HEK293 (cell line): Measurements from ENCODE around the gene WDR5B.

Source experiments
- BCL11B ChIP-seq: fragments of 450-650 bp; formaldehyde crosslinking; IDR thresholded peaks from 2 replicates; pipeline ENCODE4 v1.5.1; 2016; ENCODE audit warnings: low read depth, missing biosample characterization, missing genetic modification characterization
- MYNN ChIP-seq: fragments of 450-650 bp; formaldehyde crosslinking; IDR thresholded peaks from 2 replicates; pipeline ENCODE4 v1.5.1; 2016; ENCODE audit warnings: missing biosample characterization, missing genetic modification characterization, borderline replicate concordance
- ZBTB8A ChIP-seq: fragments of 450-650 bp; formaldehyde crosslinking; IDR thresholded peaks from 2 replicates; pipeline ENCODE4 v1.5.1; 2016; ENCODE audit warnings: missing biosample characterization, missing genetic modification characterization
- ZNF146 ChIP-seq: fragments of 450-650 bp; formaldehyde crosslinking; IDR thresholded peaks from 2 replicates; pipeline ENCODE4 v1.5.1; 2016; ENCODE audit warnings: missing biosample characterization, missing genetic modification characterization
- ZNF16 ChIP-seq: fragments of 450-650 bp; formaldehyde crosslinking; IDR thresholded peaks from 2 replicates; pipeline ENCODE4 v1.5.1; 2016; ENCODE audit warnings: low read depth, missing biosample characterization, missing genetic modification characterization
- ZNF24 ChIP-seq: fragments of 450-650 bp; formaldehyde crosslinking; IDR thresholded peaks from 2 replicates; pipeline ENCODE4 v1.5.1; 2016; ENCODE audit warnings: missing biosample characterization, missing genetic modification characterization
- ZNF350 ChIP-seq: fragments of 450-650 bp; formaldehyde crosslinking; IDR thresholded peaks from 2 replicates; pipeline ENCODE4 v1.5.0; 2017; ENCODE audit warnings: missing biosample characterization, mild to moderate bottlenecking, missing genetic modification characterization
- ZNF510 ChIP-seq: fragments of 450-650 bp; formaldehyde crosslinking; IDR thresholded peaks from 2 replicates; pipeline ENCODE4 v1.5.1; 2018; ENCODE audit warnings: mild to moderate bottlenecking, missing genetic modification characterization, missing biosample characterization; ENCODE audit not compliant: insufficient replicate concordance
- ZNF677 ChIP-seq: fragments of 450-650 bp; IDR thresholded peaks from 2 replicates; pipeline ENCODE4 v1.5.0; 2018; ENCODE audit warnings: missing biosample characterization, mild to moderate bottlenecking, missing genetic modification characterization, moderate library complexity
- ZSCAN30 ChIP-seq: fragments of 450-650 bp; IDR thresholded peaks from 2 replicates; pipeline ENCODE4 v1.5.1; 2018; ENCODE audit warnings: missing biosample characterization, mild to moderate bottlenecking, missing genetic modification characterization, moderate library complexity
- TF ChIP-seq, protein P1 (sequence below): fragments of 450-650 bp; formaldehyde crosslinking; IDR thresholded peaks from 2 replicates; pipeline ENCODE4 v1.5.1; 2016; ENCODE audit warnings: missing biosample characterization, missing genetic modification characterization
- TF ChIP-seq, protein P2 (sequence below): fragments of 450-650 bp; formaldehyde crosslinking; IDR thresholded peaks from 2 replicates; pipeline ENCODE4 v1.5.1; 2016; ENCODE audit warnings: missing biosample characterization, missing genetic modification characterization, low read depth
- TF ChIP-seq, protein P3 (sequence below): fragments of 450-650 bp; formaldehyde crosslinking; IDR thresholded peaks from 2 replicates; pipeline ENCODE4 v1.5.1; 2016; ENCODE audit warnings: missing biosample characterization, missing genetic modification characterization

DNA sequence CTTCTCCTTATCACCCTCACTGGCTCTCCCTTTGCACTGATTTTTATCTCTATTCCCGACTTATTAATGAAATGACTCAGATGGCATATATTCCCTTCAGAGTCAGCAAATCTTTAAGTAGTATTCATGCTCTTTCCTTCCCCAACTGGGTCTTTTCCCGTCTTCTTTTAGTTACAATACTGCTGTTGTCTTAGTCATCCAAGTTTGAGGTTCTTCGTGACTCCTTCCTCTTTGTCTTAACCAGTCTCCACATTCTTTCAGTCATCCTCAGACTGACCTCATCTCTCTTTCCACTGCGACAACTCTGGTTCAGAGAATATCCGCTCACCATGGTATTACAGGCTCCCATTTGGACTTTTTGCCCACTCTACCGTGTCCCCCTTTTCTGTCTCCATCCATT lies 12.4 kb downstream of the WDR5B start:
- no peak for TF ChIP-seq ZNF510 (tag by site-specific recombination)
- TF ChIP-seq, protein P1, sequence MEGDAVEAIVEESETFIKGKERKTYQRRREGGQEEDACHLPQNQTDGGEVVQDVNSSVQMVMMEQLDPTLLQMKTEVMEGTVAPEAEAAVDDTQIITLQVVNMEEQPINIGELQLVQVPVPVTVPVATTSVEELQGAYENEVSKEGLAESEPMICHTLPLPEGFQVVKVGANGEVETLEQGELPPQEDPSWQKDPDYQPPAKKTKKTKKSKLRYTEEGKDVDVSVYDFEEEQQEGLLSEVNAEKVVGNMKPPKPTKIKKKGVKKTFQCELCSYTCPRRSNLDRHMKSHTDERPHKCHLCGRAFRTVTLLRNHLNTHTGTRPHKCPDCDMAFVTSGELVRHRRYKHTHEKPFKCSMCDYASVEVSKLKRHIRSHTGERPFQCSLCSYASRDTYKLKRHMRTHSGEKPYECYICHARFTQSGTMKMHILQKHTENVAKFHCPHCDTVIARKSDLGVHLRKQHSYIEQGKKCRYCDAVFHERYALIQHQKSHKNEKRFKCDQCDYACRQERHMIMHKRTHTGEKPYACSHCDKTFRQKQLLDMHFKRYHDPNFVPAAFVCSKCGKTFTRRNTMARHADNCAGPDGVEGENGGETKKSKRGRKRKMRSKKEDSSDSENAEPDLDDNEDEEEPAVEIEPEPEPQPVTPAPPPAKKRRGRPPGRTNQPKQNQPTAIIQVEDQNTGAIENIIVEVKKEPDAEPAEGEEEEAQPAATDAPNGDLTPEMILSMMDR (tag by site-specific recombination): no peak
- TF ChIP-seq MYNN (tag by site-specific recombination): no peak
- no peak for TF ChIP-seq ZBTB8A (tag by site-specific recombination)
- TF ChIP-seq, protein P2, sequence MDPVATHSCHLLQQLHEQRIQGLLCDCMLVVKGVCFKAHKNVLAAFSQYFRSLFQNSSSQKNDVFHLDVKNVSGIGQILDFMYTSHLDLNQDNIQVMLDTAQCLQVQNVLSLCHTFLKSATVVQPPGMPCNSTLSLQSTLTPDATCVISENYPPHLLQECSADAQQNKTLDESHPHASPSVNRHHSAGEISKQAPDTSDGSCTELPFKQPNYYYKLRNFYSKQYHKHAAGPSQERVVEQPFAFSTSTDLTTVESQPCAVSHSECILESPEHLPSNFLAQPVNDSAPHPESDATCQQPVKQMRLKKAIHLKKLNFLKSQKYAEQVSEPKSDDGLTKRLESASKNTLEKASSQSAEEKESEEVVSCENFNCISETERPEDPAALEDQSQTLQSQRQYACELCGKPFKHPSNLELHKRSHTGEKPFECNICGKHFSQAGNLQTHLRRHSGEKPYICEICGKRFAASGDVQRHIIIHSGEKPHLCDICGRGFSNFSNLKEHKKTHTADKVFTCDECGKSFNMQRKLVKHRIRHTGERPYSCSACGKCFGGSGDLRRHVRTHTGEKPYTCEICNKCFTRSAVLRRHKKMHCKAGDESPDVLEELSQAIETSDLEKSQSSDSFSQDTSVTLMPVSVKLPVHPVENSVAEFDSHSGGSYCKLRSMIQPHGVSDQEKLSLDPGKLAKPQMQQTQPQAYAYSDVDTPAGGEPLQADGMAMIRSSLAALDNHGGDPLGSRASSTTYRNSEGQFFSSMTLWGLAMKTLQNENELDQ (tag by site-specific recombination): no peak
- TF ChIP-seq ZNF146 (tag by site-specific recombination): no peak
- no peak for TF ChIP-seq ZNF350
- no peak for TF ChIP-seq ZNF16 (tag by site-specific recombination)
- TF ChIP-seq, protein P3, sequence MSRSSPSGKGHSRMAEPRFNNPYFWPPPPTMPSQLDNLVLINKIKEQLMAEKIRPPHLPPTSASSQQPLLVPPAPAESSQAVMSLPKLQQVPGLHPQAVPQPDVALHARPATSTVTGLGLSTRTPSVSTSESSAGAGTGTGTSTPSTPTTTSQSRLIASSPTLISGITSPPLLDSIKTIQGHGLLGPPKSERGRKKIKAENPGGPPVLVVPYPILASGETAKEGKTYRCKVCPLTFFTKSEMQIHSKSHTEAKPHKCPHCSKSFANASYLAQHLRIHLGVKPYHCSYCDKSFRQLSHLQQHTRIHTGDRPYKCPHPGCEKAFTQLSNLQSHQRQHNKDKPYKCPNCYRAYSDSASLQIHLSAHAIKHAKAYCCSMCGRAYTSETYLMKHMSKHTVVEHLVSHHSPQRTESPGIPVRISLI: no peak
- TF ChIP-seq BCL11B (tag by site-specific recombination): no peak
- TF ChIP-seq ZNF677: no peak
- no peak for TF ChIP-seq ZSCAN30 (tag by site-specific recombination)
- no peak for TF ChIP-seq ZNF24 (tag by site-specific recombination)
